SK-N-MC (cell line): ENCODE data around the gene NFS1.
A peak's percentile ranks its signal among the peaks of the same experiment; 100 is the strongest.
"Not testable (repeated sequence)": the region's sequence is repeated elsewhere in the genome, so short reads cannot be mapped to it uniquely, and the experiment has no call there.

Experiments used
- DNase-seq: peaks from one replicate; pipeline ENCODE4 v3.0.0-alpha.2; 2011; ENCODE audit warnings: low read depth, low spot score
- H3K27ac ChIP-seq: fragments of 200-600 bp; sonication (generic); 2 replicates; pipeline ENCODE4 v1.5.1; 2016; ENCODE audit warnings: mixed run types
- H3K36me3 ChIP-seq: fragments of 200-600 bp; sonication (generic); 2 replicates; pipeline ENCODE4 v1.6.1; 2017; ENCODE audit warnings: antibody characterized with exemption, low read length, mixed read lengths; ENCODE audit not compliant: insufficient read depth
- H3K4me3 ChIP-seq: fragments of 200-600 bp; sonication (generic); 2 replicates; pipeline ENCODE4 v1.5.1; 2016
- H3K9ac ChIP-seq: fragments of 200-600 bp; sonication (generic); 2 replicates; pipeline ENCODE4 v1.8.0; 2017; ENCODE audit warnings: mixed run types, mixed read lengths; ENCODE audit not compliant: insufficient read length
- H3K9me3 ChIP-seq: fragments of 200-600 bp; sonication (generic); 2 replicates; pipeline ENCODE4 v1.6.1; 2017; ENCODE audit warnings: low read depth, mild to moderate bottlenecking, antibody characterized with exemption, low read length, moderate library complexity, mixed read lengths
- EZH2 ChIP-seq: fragments of 200-600 bp; sonication (generic); IDR thresholded peaks from one replicate; pipeline ENCODE4 v1.6.1; 2017; ENCODE audit warnings: antibody characterized with exemption
- FOXP2 ChIP-seq: optimal IDR thresholded peaks from 2 replicates; pipeline ENCODE3; 2011; ENCODE audit warnings: mild to moderate bottlenecking, moderate library complexity; ENCODE audit not compliant: insufficient read depth; ENCODE audit errors: extremely low read length, control extremely low read depth
- POLR2AphosphoS5 ChIP-seq: IDR thresholded peaks from 2 replicates; pipeline ENCODE4 v1.6.1; 2012; ENCODE audit warnings: mild to moderate bottlenecking, low read depth, low read length, borderline replicate concordance

The NFS1 gene

GRCh38 chr20:35699957-35700624 is 939 bp upstream of the NFS1 start:
- Histone ChIP-seq H3K9ac (peak overlapping the region; percentile 96), H3K27ac (peak overlapping the region; percentile 82), H3K4me3 (peak overlapping the region; percentile 97), H3K9me3 (no peaks in the 10 kb centered on the region), H3K36me3 (peaks cover 39% of the 10 kb centered on the region)
- TF ChIP-seq FOXP2 (no peak), POLR2AphosphoS5 (no peak; the same call in 1 of the 2 replicates), EZH2 (no peak)
- no peak for DNase-seq

DNA sequence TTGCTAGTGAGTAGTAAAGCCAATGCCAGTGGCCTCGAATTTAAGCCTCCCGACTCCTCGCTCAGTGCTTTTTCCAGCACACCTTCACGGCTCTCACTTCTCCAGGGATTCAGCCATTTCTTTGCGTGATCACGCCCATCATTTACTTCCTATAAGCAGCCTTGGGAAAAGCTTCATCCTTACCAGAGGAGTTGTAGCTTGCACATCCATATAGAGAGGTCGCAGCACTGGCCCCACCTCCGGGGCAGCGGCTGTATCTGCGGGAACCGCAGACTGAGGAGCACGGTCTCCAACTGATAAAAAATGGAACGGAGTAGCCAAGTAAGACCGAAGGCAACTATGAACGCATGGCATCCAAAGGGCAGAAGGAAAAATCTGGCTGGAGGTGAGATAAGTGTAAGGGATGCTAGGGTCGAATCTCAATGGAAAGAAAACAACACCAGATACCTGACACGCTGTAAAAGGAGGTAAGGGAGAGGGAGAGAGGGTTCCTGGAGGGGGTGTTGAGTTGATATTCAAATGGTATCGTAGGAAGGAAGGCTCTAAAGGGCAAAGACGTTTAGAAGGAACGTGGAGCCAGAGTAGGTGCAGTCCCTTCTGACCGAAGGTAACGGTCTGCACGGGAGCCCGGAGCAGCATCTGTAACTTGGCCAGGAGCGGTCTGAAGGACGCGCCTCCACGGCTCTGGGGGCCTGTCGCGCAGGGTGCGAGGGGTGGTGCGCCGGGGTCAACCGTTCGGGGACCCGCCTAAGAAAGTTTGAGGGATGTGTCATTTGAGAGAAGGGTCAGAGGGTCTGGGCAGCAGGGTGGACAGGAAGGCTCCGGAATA is 640 bp downstream of the NFS1 start:
- DNase-seq, result no peak
- Histone ChIP-seq H3K9ac (peak overlapping the region; percentile 96), H3K27ac (0 out of 2 replicates have a peak overlapping the region, but pooled peaks have one; percentile 3), H3K36me3 (peaks cover 26% of the 10 kb centered on the region), H3K9me3 (no peaks in the 10 kb centered on the region), H3K4me3 (peak overlapping the region; percentile 97)
- no peak for TF ChIP-seq POLR2AphosphoS5
- no peak for TF ChIP-seq FOXP2
- TF ChIP-seq EZH2, result no peak

DNA sequence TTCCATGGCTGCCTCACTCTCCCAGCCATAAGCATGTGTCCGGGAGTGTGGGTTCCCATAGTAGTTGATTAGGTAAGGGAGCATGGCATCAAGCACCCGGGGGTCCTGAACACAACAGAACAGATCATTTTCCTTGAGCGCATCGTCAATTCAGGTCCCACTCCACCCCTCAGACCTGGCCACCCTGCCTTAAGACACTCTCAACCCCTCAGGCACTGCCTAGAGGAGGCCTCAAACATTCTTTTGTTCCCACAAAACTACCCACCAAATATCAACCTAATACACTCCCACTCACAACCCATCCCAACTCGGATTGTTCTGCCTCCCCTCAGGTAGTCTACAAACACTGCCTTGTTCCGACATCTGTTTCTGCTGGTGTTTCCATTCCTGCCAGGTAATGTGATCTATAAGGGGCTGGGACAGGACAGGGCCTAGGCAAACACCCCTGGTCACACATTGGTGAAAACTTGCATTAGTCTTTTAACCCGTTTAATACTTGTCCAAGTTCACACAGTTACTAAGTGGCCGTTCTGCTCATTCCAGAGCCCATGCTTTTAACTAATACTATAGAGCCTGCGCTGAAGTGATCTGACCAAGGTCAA is 1.4 kb downstream of the NFS1 start:
- TF ChIP-seq FOXP2, result no peak
- no peak for TF ChIP-seq POLR2AphosphoS5
- no peak for TF ChIP-seq EZH2
- Histone ChIP-seq H3K9ac (peak overlapping the region; percentile 96), H3K27ac (no peak overlapping the region), H3K4me3 (peak overlapping the region; percentile 97), H3K36me3 (peaks cover 19% of the 10 kb centered on the region), H3K9me3 (no peaks in the 10 kb centered on the region)
- DNase-seq, result no peak

- Histone ChIP-seq H3K9ac (no peak overlapping the region), H3K36me3 (peaks cover 7% of the 10 kb centered on the region; the same call in 1 of the 2 replicates), H3K4me3 (no peak overlapping the region), H3K27ac (no peak overlapping the region), H3K9me3 (no peaks in the 10 kb centered on the region)
- TF ChIP-seq FOXP2 (no peak), POLR2AphosphoS5 (no peak)
- no peak for DNase-seq
These were observed 3.2 kb downstream of the NFS1 start for GRCh38 chr20:35695978-35696377.

GRCh38 chr20:35695245-35695749 is 3.9 kb downstream of the NFS1 start:
- no peak overlapping the region for H3K9ac ChIP-seq
- H3K9me3 ChIP-seq, result no peaks in the 10 kb centered on the region
- no peak for DNase-seq
- no peak overlapping the region for H3K4me3 ChIP-seq
- TF ChIP-seq FOXP2, result no peak
- TF ChIP-seq EZH2, result no peak
- TF ChIP-seq POLR2AphosphoS5, result no peak
- no peak overlapping the region for H3K27ac ChIP-seq
- H3K36me3 ChIP-seq, result peaks cover 12% of the 10 kb centered on the region; the same call in 1 of the 2 replicates

GRCh38 chr20:35690265-35690664 is 8.9 kb downstream of the NFS1 start:
- Histone ChIP-seq H3K36me3 (peaks cover 14% of the 10 kb centered on the region; the same call in 1 of the 2 replicates), H3K9ac (no peak overlapping the region), H3K4me3 (no peak overlapping the region), H3K9me3 (no peaks in the 10 kb centered on the region), H3K27ac (no peak overlapping the region)
- no peak for TF ChIP-seq POLR2AphosphoS5
- no peak for TF ChIP-seq FOXP2
- no peak for TF ChIP-seq EZH2
- DNase-seq, result no peak

DNA sequence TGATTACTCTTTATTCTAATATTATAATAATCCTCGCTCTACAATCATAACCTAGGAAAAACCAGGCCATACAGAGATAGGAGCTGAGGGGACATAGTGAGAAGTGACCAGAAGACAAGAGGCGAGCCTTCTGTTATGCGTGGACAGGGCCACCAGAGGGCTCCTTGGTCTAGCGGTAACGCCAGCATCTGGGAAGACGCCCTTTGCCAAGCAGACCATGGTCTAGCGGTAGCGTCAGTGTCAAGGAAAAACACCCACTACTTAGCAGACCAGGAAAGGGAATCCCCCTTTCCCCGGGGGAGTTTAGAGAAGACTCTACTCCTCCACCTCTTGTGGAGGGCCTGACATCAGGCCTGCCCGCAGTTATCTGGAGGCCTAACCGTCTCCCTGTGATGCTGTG is 12.3 kb downstream of the NFS1 start:
- not testable (repeated sequence) for H3K9me3 ChIP-seq, H3K9ac ChIP-seq, H3K27ac ChIP-seq, H3K36me3 ChIP-seq, H3K4me3 ChIP-seq, DNase-seq

GRCh38 chr20:35685368-35685767 is 13.8 kb downstream of the NFS1 start:
- DNase-seq, H3K9me3 ChIP-seq, H3K9ac ChIP-seq, H3K27ac ChIP-seq, H3K4me3 ChIP-seq, H3K36me3 ChIP-seq: not testable (repeated sequence)
